Measurements from ENCODE around the gene B3GNT8.
"Not testable (repeated sequence)": the region's sequence is repeated elsewhere in the genome, so short reads cannot be mapped to it uniquely, and the experiment has no call there.

B3GNT8 gene

GRCh38 chr19:41436674-41436951, 9.4 kb upstream of the B3GNT8 start:
- no peak for DNase-seq (ENCODE audit: low read depth, low spot score)

- DNase-seq (ENCODE audit: low read depth, low spot score) = no peak
These were observed 8.9 kb upstream of the B3GNT8 start for GRCh38 chr19:41435936-41436673.

GRCh38 chr19:41435376-41435775, 8.2 kb upstream of the B3GNT8 start:
- not testable (repeated sequence) for DNase-seq (ENCODE audit: low read depth, low spot score)

GRCh38 chr19:41434450-41434849, 7.3 kb upstream of the B3GNT8 start:
- DNase-seq (ENCODE audit: low read depth, low spot score) = no peak

- DNase-seq (ENCODE audit: low read depth, low spot score) = no peak
These were observed 6.0 kb upstream of the B3GNT8 start for GRCh38 chr19:41433171-41433570.

- peak; percentile 43 for DNase-seq (ENCODE audit: low read depth, low spot score)
These were observed 4.5 kb upstream of the B3GNT8 start for GRCh38 chr19:41431426-41432386.

GRCh38 chr19:41430922-41431321, 3.7 kb upstream of the B3GNT8 start:
- peak; percentile 35 for DNase-seq (ENCODE audit: low read depth, low spot score)

DNA sequence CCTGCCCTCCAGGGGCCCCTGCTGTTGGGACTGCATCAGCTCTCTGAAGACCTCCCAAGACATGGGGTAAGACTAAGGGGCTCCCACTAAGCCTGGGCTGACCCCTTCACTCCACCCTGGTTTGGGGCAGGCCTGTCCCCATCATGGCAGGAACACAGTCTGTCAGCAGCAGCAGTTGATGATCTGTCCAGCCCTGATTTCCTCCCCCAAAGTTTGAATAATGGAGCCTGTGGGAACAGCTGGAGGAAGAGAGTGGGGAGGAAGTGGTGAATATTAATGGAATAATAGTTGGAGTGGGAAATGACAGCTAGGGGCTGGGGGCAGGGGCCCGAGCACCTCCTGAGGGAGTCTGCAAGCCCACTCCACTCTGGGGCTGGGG, 1.3 kb upstream of the B3GNT8 start:
- no peak for DNase-seq (ENCODE audit: low read depth, low spot score)

DNA sequence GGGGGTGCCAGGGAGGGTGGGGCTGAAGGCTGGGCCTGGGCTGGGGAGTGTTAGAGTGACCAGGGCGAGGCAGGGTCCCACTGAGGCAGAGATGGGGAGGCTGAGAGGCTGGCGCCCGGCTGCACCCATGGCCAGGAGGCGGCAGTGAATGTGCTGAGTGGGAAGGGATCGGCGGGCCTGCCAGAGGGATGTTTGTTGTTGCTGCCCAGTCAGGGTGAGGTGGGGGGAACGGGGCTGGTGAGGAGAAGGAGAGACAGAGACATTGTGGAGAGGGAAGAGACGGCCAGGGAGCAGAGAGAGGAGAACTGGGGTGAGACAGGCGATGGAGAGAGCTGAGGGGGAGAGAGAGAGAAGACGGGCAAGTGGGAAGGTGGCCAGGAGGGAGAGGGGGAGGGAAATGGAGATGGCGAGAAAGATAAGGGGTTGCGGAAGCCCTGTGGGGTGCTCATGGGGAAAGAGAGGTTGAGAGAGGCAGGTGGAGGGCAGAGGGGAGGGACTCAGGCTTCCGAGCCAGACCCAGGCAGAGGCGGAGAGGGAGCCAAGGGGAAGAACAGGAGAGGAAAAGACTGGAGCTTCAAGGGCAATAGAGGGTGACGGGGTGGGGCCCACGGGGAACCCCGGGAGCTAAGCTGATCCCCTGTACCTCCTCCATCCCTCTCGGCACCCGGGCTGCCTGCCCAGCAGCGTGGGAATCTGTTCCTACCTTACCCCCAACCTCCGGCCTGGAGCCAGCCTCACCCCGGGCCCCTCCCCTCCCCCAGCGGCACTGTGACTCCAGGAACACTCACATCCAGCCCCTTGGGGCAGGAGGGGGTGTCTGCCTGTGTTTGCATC, 690 bp upstream of the B3GNT8 start:
- DNase-seq (ENCODE audit: low read depth, low spot score) = peak; percentile 51

DNA sequence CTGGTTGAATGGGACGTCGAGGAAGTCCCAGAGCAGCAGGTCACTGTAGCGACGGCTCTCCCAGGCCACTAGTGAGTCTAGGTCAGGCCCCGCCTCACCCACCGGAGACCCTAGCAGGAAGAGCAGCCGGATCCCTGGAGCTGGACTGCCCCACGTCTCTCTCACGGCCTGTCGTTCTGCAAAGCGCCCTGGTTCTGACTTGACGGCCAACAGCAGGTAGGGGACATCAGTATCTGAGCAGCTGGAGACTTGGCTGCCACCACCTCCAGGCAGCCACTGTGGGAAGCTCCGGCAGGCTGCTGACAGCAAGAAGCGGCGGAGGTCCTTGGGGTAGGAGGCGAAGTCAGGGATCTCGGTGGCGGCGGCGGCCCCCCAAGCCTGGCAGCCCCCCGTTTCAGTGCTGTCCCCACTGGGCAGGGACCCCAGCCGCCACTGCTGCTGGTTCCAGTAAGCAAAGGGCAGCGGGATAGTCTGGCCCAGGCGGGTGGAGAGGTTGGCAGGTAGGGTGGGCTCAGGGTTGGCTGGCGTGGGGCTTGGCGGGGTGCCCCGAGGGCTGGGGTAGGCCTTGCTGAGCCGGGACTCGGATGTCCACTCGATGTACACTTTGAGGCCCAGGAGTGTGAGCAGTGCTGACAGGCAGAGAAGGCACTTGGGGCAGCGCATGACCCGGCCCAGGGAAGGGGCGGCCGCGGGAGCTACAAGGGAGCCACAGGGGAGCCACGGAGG, 895 bp downstream of the B3GNT8 start:
- no peak for DNase-seq (ENCODE audit: low read depth, low spot score)

GRCh38 chr19:41425174-41426115, 1.7 kb downstream of the B3GNT8 start:
- DNase-seq (ENCODE audit: low read depth, low spot score) = no peak

GRCh38 chr19:41424335-41425173, 2.6 kb downstream of the B3GNT8 start:
- no peak for DNase-seq (ENCODE audit: low read depth, low spot score)

GRCh38 chr19:41422955-41423354, 4.2 kb downstream of the B3GNT8 start:
- no peak for DNase-seq (ENCODE audit: low read depth, low spot score)

DNA sequence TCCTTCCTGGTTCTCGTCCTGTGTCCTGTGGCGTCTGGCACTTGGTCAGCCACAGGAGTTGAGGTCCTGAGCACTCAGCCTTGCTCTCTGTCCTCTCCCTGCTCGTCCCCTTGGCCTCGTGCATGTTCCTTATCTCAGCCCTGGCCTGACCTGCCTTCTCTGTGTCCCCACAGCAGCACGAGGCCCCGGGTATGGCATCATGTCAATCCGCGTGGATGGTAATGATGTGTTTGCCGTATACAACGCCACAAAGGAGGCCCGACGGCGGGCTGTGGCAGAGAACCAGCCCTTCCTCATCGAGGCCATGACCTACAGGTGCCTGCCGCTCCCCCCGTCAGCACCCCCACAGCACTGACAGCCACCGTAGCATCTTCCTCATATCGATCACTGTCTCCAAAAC, 4.7 kb downstream of the B3GNT8 start:
- DNase-seq (ENCODE audit: low read depth, low spot score) = no peak

DNA sequence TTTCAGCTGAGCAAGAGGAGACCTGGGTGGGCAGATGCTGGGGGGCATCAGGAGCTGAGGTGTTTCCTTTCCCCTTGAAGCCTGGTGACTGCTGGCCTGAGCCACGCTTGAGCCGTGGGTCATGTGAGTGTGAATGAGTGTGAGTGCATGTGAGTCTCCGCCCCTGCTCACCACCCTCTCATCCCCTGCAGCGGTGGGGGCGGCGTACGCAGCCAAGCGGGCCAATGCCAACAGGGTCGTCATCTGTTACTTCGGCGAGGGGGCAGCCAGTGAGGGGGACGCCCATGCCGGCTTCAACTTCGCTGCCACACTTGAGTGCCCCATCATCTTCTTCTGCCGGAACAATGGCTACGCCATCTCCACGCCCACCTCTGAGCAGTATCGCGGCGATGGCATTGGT, 5.2 kb downstream of the B3GNT8 start:
- DNase-seq (ENCODE audit: low read depth, low spot score) = no peak

DNA sequence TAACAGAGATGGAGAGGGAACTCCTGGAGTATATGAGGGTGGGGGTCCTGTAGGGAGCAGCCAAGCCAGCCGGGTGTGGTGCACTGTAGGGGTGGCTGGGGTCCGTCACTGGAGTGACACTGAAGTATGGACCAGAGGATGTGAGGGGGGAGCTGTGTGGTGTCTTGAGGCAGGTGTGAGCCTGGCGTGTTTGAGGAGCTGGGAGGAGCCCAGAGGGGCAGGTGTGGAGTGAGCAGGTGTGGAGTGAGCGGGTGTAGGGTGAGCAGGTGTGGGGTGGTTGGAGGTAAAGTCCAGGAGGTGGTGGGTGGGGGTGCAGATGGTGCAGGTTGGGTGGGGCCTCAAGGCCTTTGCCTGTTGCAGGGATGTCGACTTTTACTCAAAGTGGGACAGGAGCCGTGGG, 5.9 kb downstream of the B3GNT8 start:
- no peak for DNase-seq (ENCODE audit: low read depth, low spot score)

DNA sequence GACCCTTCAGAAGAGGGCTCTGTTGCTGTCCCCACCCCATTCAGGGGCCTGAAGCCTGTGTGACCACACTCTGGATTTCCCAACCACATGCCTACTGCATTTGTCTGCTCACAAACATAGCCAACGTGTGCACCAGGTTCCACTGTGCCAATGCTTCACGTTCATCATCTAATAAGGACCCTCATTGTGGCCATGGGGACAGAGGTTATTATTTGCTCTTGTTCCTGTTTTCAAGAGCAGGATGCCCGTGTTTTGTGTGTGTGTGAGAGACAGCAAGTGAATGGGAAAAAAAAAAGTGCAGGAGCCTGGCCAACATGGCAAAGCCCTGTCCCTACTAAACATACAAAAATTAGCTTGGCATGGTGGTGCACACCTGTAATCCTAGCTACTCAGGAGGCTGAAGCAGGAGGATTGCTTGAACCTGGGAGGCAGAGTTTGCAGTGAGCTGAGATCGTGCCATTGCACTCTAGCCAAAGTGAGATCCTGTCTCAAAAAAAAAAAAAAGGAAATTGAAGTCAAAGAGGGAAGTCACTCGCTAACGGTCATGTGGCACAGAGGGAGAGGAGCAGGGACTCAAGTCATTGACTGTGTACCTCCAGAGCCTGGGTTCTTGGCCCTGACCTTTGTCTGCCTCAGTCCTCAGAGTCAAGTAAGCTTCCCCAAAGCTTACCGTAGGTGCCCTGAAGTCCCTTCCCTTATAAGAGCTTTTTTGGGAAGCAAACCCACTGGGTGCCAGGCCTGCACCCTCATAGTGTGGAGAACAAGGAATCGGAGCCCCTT, 6.9 kb downstream of the B3GNT8 start:
- no peak for DNase-seq (ENCODE audit: low read depth, low spot score)

GRCh38 chr19:41416194-41416674, 10.9 kb downstream of the B3GNT8 start:
- no peak for DNase-seq (ENCODE audit: low read depth, low spot score)
